ENCODE results near the gene BBX.
"Not testable (repeated sequence)": the region's sequence is repeated elsewhere in the genome, so short reads cannot be mapped to it uniquely, and the experiment has no call there.

Gene BBX

DNA sequence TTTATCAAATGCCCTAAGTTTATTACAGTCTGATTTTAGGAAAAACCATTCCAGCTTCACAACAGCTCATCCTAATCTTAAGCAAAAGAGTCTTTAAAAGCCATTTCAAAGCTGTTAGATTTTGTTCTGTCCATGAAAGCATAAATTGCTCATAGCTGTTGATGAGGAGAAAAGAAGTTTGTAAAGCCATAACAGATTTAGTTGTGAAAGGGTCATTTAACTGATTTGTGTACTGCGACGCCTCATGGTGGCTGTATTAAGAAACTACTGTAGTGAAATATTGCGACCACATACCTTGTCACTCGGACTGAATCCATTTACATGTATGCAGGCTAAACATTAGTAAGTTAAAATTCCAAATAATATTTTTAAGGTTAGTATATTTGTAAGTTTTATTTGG lies 20.9 kb downstream of the BBX start:
- no peak for DNase-seq (ENCODE audit: low read depth)

- no peak for DNase-seq (ENCODE audit: low read depth)
These were observed 22.9 kb downstream of the BBX start for GRCh38 chr3:107545680-107546120.

- DNase-seq (ENCODE audit: low read depth): no peak
These were observed 25.8 kb downstream of the BBX start for GRCh38 chr3:107548601-107549000.

DNA sequence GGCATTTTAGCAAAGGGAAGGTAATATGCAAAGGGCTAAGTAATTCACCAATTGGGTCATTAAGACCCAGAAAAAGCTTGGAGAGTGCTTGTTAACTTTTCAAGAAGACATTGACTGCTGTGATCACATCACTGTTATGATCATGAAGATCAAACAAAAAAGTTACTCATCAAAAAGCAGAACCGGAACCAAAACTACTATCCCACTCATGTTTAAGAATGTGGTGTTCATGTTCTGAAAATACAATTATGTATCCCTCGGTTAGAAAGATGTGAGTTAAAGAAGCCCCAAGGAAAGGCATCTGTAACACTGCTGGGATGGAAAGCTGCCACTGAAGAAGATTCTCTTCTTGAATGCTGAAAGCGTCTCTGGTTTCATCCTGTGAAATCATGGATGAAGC lies 32.6 kb downstream of the BBX start:
- DNase-seq (ENCODE audit: low read depth): no peak

DNA sequence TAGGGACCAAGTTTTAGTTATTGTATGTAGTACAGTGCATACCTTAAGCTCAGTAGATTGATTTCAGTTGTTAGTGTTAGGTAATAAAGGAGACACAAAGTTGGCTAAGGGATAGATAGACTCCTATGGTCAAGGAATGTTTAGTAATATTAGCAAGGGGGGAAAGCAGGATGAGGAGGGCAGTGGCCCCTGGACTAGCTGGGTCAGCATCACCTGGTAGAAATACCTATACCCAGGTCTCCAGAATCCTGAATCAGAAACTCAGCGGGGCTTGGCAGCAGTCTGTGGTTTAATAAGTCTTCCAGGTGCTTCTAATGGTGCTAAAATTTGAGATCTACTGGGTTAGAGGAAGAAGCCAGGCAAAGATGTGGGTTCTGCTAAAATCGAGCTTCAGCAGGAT lies 35.0 kb downstream of the BBX start:
- no peak for DNase-seq (ENCODE audit: low read depth)

DNA sequence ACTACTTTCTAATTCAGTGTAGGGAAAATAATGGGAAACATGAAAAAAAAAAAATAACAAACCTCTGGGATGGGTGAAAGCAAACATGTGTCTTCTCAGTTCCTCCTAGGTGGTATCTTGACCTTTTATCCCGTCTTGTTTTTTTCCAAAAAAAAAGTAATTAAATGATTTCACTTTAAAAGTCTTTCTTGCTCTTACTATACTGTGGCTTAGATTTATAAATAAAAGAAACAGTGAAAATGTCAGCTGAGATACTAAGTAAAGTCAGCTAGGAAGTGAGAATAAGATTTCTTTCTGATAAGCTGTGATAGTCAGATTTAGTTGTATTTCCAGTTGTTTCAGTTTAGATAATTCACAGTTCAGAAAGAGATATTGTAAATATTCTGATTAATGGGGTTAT lies 37.4 kb downstream of the BBX start:
- no peak for DNase-seq (ENCODE audit: low read depth)

GRCh38 chr3:107561980-107562379 lies 39.2 kb downstream of the BBX start:
- DNase-seq (ENCODE audit: low read depth): no peak

GRCh38 chr3:107562969-107563529 lies 40.3 kb downstream of the BBX start:
- DNase-seq (ENCODE audit: low read depth): no peak

GRCh38 chr3:107565244-107565643 lies 42.5 kb downstream of the BBX start:
- not testable (repeated sequence) for DNase-seq (ENCODE audit: low read depth)

DNA sequence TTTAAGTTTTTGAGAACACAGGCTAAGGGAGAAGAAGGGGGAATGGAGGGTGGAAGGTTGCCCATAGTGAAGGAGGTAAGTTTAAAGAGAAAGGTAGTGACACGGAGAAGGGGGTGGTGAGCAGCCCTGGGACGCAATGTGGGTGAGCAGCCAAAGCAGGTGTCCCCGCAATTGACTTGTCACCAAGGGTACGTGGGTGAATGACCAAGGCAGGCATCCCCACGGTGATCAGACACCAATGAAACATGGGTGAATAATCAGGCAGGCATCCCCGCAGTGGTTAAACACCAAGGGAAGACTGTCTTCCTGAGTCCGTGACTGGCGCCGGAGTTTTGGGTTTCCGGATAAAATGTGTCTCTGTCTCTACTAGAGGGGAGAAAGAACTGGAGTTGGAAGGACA lies 48.3 kb downstream of the BBX start:
- not testable (repeated sequence) for DNase-seq (ENCODE audit: low read depth)

GRCh38 chr3:107571492-107571891 lies 48.7 kb downstream of the BBX start:
- DNase-seq (ENCODE audit: low read depth): not testable (repeated sequence)

GRCh38 chr3:107574650-107575049 lies 51.9 kb downstream of the BBX start:
- peak; percentile 5 for DNase-seq (ENCODE audit: low read depth)

GRCh38 chr3:107578091-107578490 lies 55.3 kb downstream of the BBX start:
- DNase-seq (ENCODE audit: low read depth): no peak

- DNase-seq (ENCODE audit: low read depth): no peak
These were observed 55.8 kb downstream of the BBX start for GRCh38 chr3:107578523-107578922.

DNA sequence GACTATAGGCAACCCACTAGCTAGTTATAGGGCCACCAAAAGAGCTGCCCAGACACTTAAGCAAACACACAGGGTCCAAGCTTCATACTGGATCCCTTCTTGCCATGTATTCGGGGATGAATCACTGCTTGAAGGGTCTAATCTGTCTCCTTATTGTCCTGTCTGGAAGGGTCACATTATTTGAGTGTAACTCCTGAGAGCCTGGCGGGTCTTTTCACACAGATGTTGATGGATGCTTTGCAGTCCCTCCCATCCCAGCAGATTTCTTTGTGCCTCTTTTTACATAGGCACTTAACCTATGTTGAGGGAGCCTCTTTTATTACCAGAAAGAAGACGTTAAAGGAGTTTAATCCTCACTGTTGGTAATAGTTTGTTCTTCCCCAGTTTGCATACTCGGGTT lies 56.6 kb downstream of the BBX start:
- no peak for DNase-seq (ENCODE audit: low read depth)

- no peak for DNase-seq (ENCODE audit: low read depth)
These were observed 58.5 kb downstream of the BBX start for GRCh38 chr3:107581230-107581629.

GRCh38 chr3:107588217-107588616 lies 65.5 kb downstream of the BBX start:
- DNase-seq (ENCODE audit: low read depth): no peak

DNA sequence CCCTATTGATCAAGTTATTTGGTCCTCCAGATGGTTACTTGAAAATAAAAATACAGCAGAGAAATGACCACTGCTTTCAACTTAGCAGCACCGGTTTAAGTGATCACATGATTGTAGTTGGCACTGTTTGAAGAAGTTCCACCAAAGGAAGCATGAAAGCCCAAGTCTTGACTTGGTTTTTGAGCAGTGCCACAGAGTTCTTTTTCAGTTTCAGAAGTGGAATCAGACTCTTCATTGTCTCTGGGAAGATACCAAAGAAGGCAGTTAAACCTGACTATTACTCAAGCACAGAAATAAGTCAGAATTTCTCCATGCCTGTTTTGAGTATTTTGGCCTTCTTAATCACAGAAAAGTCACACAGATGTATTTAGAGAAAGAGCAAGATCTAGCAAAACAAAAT lies 66.7 kb downstream of the BBX start:
- no peak for DNase-seq (ENCODE audit: low read depth)

- no peak for DNase-seq (ENCODE audit: low read depth)
These were observed 68.0 kb downstream of the BBX start for GRCh38 chr3:107590786-107591185.

- DNase-seq (ENCODE audit: low read depth): no peak
These were observed 69.3 kb downstream of the BBX start for GRCh38 chr3:107592073-107592472.

DNA sequence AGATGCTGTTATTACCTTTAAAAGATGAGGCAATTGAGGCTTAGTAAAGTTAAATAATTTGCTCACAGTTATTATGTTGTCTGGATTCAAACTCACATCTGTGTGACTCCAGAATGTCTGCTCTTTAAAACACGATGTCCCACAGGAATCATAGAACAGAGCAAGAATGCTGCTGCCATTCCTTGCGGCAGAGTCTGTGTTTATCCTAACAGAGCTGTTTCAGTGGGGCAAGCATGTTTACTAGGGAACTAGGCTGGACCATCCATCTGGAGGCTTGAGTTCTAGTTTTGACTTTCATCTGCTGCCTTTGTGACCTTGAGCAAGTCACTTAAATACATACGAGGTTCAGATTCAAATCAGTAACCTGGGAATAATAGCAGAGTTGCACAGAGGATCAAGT lies 72.1 kb downstream of the BBX start:
- no peak for DNase-seq (ENCODE audit: low read depth)

GRCh38 chr3:107596639-107597038 lies 73.9 kb downstream of the BBX start:
- no peak for DNase-seq (ENCODE audit: low read depth)

DNA sequence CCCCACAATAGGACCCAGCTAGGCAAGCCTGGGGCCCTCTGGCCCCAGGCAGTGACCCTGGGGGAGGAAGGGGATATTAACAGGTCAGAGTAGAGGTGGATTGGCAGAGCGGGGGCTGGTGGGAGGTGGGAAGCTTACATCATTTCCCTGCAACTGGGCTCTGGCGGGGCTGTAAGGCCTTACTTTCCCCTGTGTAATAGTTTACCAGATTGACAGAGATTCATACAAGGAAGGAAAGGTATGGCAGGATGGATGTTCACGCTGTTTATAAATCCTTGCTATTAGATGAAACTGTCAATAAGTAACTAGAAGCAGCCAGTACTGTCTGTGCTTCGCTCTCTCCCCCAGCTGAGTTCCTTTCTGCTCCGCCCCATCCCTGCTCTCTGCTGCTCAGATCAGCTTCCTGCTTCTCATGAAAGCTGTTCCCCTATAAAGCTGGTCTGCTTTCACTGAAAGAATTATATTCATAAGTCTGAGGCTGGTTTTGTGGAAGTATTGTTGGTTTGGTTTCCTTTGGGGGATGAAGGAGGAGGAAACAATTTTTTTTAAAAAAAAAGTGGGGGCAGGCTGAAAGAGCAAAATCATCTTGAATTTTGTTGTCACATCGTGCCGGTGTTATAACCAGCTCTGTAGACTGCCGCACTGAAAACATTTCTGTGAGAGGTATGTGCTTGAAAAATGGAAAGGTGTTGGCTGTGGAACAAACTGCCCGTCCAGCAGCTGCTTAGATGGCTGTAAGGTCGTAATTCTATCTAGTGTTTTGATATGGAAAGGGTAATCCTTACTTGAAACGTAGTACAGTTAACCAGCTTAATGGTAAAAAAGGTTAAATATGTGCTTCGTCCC lies 76.4 kb downstream of the BBX start:
- DNase-seq (ENCODE audit: low read depth): peak; percentile 9

DNA sequence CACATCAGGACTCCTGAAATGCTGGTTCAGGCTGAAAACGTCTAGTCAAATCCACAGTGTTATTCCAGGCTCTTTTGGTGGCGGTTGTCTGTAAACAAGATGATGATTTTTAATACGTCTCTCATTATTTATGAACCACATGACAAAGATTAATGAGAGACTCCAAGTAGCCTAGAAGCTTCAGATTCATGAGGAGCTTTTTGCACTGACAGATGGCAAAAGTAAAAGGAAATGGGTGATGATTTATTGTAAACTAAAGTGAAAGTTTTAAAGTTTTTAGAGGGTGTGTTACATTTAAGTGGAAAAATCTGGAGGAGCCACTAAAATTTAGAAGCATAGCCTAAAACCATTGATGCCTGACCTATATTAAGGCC lies 77.0 kb downstream of the BBX start:
- no peak for DNase-seq (ENCODE audit: low read depth)
